Stimulated activated CD8-positive, alpha-beta memory T cell treated with anti-CD3 and anti-CD28 coated beads, Interleukin-15, amount 100 ng/mL, for 1 hour (primary cell): ENCODE results near the gene HOXD4.

Experiments used
- DNase-seq: peaks from one replicate; pipeline ENCODE4 v3.0.0-alpha.2; 2020; ENCODE audit warnings: low read depth

HOXD4 gene

DNA sequence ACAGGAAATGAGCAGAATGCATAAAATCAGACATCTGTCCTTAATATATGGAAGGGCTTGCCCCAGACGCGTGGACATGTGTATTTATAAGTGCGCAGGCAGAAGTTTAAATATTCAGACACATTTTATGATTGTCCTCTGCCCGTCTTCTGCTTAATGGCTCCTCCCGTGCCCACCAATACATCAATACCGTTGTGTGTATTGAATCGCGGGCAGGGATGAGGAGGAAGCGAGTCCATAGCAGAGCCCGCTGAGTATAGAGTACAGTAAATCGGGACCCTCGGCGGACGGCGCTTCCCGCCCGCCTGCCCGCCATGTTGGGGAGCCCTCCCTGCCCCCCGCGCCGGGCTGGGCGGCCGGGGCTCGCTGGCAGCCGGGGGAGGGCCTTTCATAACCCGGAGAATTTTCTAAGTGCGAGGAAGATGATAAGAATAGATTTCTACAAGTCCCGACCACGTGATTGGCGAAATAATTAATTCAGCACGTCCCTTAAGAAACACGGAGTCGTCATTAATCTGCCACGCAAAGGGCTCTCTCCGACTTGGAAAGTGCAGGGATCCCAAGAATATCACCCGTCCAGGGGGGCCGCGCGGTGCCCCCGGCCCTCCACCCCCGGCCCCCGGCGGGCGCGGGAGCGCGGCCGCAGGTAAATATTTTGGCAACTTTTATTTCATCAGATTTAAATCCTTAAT, 5.6 kb downstream of the HOXD4 start, which contains the start of gene HOXD3:
Gene HOXD3 (plus strand): TSS at position 501 of the 692 bp plus-strand sequence. CDS start 11,808 bp downstream, outside the sequence.
- DNase-seq, result no peak

DNA sequence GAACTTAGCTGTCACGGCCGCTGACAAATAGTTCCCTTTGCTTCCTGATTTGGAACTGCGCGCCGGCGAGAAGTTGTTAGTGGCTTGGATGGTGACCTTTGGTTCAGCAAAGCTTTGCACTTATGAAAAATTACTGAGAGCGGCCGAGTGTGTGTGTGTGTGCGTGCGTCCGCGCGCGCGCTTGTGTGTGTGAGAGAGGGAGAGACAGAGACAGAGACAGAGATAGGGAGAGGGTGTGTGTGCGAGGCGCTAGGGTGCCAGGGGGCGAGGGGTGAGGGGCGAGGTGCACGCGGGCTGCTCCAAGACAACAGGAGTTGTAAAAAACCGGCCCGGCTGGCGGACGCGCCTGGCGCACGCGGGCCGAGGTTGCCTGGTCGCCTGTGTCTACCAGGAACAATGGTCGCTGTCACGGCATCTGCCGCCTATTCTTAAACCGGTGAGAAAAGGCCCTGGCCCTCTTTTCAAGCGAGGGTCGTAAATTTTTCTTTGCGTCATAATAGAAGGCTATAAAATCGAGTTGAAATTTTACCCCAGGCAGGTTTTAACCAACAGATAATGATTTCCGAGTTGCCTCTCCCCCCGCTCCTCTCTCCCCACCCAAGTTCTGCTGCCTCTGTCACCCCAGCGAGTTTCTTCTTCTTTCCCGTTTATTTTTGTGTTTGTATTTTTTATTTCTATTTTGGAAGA, 6.3 kb downstream of the HOXD4 start:
- DNase-seq, result no peak

DNA sequence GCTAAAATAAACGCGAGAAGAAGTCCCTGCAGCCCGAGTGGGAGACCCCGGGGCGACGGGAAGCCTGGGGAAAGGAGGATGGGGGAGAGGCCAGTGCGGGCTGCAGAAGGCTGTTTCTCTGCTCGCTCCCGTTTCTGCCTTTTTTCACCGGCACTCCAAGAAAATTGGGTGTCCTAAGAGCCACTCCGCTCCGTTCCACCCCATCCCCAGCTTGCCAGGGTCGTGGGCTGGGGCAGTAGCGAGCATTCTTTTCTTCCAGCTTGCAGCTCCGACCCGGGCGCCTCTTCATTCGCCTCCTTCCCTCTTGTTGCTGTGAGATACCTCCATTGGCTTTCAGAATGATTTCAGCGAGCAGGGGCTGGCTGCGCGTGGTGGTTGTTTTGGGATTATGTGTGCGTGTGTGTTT, 6.8 kb downstream of the HOXD4 start:
- DNase-seq, result no peak

DNA sequence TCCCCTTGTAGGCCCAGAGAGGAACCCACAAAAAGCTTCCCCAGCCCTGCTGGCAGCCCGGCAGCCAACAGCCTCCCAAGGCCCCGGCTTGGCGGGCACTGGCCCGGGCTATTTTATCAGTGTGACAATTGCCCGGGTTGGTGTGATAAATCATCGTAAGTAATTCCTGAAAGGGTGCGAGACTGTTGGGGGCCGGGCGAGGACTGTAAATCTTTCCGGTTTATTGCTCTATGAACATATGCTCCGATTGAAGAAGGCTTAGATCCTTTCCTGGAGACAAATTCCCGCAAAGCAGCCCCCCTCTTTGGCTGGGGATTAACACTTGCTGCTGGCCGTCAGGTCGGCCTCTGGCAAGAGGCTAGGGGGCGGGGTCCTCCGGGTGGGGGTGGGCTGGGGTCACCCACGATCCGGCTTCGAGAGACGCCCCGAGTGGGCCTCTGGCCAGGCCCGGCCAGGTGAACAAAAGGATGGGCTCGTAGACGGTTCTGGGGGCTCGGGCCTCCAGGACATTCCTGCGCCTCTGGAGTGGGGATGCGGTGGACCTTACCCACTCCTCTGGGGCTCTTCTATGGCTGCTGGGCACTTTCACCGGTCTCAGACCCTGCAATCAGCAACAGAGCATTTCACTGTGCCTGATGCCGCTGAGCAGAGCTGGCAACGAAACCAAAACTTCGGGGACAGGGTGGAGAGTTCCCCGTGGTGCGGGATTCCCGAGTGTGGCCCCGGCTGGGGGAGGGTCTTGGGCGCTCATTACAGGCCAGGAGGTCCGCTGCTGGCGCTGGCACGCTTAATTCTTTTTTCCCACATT, 7.7 kb downstream of the HOXD4 start:
- no peak for DNase-seq

DNA sequence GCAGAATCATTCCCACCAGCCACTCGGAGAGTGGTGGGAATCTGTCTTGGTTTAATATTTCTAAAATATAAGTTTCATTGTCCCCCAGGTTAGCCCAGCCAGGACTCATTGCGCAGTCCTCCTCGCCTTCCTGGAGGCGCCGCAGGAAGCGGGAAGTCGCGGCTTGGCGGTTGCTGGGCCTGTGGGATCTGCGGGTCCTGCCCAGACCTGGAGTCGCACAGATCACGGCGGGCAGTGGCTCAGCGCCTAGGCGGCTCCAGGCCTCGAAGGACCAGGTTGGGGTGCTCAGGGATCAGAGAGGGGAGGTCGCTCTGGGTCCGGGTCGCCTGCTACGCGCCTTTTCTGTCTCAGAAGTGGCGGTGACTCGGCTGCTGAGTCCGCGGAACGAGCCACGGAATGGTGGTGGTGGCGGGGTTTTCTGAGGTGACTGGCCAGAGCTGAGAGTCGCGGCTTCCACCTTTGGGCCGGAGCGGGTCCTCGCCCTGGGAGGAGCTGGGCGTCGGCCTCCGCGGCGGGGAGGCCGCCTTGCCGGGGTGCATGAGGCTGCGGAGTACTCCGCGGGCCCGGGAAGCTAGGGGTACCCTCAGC, 8.4 kb downstream of the HOXD4 start:
- no peak for DNase-seq

DNA sequence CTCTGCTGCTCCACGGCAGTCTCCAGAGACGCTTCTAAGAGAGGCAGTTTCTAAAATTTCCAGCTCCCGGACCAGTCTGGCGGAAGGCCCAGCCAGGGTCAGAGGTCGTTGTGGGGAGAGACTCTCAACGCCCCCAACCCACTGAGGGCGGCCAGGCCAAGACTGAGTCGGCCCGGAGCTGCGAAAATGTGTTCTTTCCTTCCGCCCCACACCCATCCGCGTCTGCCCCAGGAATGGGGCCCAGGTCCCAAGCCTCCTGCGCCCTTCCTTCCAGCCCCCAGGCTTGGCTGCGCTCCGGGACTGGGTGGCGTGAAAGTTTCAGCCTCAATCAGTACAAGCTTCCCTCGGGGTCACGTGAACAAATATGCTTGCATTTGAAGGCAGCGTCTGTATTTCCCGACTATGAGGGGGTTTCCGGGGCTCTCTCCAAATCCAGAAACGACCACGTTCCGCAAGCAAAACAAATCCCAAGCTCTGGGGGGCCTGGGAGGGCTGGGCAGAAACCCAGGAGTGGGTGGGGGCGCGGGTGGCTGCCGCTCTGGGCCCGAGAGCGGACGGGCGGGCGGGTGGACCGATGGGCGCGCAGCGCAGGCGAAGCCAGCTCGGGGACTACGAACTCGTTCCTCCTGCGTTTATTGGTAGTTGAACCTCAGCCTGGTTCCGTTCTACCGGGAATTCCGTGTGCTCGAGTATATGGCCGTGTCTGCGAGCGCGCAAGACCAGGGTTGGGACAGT, 9.1 kb downstream of the HOXD4 start:
- no peak for DNase-seq

DNA sequence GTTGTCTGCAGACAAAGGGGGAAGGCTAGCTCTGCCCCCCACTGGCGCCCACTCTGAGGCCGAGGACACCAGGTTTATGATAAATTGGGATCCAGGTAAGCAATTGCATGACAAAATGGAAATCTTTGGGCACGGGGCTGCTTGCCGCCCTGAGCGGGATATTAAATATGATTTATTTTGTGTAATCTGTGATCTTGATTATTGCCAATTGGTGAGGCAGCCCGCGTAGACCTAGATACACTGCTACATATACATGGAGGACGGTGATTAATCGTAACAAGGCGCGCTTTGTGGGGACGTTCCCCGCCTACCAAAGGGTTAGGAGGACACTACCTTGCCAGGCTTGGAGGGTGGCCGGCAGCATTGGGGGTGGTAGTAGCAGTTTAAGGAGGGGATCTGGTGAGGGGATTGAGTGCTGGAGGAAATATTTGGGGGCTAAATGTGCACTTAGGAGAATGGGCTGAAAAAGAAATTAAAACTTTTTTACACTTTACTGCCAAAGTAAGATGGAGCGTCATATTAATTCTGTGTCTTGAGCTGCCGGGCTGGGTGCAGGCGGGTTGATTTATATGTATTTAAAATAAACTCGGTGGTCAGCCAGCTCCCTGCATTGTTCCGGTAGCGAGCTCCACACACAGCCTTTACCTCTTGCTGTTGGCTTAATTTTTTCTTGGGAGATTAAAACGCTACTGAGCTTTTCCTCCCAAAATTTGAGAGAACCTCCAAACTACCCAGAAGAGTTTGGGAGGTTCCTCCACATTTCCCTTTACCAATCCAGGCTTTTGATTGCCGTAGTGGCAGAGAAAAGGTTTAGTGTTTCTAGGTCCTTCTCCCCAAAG, 9.9 kb downstream of the HOXD4 start:
- DNase-seq, result no peak

DNA sequence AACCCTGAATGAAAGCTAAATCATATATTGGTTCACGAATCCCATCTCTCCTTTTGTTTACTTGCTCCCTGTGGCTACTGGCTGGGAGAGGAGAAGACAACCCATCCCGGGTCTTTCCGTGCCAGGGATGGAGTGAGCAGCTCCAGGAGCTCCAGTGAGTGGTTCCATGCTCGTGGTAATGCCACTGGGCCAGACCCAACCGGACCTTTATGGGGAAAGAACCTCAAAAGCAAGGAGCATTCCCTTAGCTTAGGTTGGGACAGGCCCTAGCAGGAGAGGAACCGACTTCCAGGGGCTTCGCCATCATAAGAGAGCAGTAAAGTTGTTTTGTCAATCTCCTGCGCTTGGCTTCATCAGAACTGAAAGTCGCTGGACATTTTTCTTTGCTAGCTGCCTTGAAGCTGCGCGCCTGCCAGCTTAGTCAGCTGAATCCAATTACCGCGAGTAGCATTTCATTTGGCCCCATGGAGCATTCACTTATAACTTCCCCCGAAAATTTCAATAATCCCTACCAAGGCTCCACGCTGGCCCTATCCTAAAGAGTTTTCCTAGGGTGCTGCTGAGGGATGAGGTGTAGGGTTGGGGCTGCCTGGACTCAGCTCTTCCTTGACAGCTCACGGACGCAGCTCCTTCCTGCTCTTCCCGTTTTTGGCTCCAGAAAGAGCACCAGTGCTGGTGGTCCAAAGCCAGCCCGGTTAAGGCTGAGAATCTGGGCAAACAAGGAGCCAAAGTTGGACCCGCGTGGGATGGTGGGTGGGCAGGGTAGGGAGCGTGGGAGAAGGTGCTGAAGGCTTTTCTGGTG, 10.7 kb downstream of the HOXD4 start:
- no peak for DNase-seq

DNA sequence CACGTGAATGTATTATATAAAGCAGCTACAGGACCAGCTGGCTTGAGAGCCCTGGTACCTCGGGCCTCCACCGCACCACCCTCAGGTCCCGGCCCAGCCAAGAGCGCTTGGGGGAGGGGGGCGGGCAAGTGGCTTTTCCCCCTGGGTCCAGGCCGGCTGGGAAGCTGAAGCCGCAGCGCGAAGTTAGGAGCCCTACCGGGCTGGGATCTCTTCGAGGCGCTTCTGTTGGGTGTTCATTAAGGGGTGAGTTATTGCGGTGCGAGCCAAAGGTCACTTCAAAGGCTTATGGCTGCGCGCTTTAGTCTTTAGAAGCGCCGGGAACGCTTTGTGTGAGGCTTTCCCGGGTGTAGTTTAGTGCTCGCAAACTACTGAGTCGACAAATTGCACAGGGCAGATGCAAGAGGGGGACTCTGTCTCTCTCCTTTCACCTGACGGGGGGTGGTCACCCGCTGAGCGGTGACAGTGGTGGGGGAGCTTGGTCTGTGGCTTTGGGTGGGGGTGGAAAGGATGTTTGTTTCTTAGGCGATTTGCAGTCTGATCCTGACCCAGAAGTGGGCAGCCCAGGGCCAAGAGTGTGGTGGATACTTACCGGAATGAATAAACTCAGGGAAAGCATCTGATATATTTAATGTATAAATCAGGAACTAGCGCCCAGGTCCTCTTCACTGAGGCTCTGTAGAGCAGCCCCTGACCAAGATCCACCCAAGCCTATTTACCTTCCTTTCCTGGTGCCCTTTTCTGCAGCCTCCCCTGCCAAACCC, 11.7 kb downstream of the HOXD4 start:
- no peak for DNase-seq

DNA sequence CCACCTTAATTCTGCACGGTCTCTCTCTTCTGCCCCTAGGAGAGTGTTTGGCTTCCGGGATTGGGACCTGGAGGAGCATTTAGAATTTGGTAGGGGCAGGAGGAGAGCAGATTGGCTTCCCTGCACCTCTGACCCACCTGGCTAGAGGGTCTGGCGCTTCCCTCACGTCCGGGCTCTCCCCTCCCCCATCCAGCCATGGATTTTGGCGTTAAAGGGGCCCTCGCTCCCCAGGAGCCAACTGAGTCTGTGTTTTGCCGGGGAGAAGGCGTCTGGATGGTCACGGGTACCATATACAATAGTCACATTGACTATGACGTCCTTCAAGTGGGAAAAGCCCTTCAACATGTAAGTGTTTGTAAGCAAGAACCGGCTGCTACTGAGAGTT, 12.3 kb downstream of the HOXD4 start:
- DNase-seq, result no peak

DNA sequence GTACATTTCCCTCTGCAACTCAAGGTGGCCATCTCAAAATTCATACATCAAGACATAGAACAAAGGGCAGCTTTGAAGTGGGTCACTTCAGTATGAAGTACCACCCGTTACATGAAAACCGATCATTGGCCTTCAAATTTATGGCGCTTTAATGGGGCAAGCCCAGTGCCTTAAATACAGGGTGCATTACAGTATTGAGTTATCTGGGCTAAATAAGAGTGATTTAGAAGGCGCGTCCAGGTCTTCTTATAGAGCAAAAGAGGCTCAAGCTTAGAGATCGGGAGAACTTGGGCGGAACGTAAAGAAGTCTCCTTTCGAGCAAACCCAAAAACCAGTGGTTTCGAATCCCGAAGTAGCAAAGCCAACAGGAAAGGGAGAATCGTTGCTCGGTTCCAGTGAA, 12.9 kb downstream of the HOXD4 start:
- no peak for DNase-seq

DNA sequence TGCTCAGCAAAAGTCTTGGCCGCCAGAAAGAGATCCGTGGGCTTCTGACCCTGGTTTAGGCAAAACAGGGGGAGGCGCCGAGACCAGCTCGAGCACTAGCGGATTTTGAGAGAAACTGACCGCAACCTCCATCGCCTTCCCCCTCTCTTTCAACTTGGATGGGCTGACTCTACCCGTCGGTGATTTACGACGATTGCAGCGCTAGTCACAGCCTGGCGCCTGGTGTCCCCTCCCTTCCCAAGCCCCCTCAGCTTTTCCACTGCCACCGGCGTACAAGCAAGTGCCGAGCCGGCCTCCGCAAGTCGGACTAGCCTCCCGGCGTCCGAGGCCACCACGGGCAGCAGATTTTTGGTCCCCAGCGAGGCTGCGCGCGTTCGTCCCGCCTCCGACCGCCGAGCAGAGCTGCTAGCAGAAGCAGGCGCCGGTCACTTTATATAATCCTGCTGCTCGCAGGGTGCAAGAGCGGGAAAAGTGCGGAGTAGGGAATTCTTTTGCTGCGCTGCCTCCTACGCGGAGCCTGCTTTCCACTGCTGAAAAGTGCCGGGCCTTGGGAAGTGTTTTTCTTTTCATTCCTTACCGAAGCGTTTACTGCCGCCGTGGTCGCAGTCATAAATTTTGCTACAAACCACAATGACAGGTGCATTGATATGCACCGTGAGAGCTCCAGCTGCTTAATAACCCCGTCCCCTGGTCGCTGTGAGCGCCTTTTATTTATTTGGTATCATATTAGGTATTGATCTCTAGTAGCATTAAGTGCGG, 13.4 kb downstream of the HOXD4 start:
- DNase-seq, result no peak

DNA sequence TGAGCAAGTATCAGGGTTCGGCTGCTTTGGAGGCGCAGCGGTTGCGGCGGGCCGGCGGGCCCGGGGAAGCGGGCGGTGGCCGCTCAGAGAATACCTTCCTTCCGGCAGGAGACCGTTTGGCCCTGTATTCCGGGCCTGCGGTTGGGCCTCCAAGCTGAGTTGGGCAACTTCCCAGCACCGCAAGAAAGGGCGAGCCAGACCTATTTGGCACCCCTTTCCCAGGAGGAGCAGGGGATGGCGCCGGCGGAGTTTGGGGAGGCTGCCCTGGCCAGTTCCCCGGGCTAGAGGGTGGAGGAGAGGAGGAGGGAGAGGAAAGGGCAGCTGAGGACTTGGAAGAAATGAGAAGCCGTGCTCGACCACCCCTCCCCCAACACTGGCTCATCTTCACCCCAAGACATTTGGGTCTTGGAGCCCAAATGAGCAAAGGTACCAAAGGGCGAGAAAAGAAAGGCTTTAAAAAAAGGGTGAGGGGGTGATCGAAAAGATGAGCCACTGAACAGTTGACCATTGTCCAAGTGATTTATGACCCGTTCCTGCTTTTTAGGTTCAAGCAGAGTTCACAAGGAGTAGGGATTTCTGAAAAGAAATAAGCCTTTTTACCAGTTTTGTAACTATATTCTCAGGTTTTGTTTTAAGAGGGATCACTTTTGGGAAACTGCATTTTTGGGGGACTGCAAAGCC, 14.2 kb downstream of the HOXD4 start:
- DNase-seq, result no peak

DNA sequence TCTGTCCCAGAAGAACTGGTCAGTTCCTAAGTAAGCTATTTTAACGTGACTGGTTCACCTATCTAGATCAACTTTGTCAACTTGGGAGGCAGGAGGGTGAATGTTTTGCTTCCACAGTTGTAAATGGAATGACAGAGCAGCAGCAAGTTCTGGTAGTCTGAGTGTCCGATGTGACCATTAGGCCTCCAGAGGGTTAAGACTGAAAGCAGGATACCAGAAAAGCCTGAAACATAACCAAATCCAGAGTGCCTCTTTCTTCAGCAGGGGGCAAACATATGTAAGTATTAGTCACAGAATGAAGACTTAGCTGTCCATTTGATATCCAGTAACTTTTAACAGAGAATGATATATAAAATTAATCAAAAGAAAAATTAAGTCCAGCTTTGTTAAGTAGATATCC, 14.9 kb downstream of the HOXD4 start:
- DNase-seq, result no peak

DNA sequence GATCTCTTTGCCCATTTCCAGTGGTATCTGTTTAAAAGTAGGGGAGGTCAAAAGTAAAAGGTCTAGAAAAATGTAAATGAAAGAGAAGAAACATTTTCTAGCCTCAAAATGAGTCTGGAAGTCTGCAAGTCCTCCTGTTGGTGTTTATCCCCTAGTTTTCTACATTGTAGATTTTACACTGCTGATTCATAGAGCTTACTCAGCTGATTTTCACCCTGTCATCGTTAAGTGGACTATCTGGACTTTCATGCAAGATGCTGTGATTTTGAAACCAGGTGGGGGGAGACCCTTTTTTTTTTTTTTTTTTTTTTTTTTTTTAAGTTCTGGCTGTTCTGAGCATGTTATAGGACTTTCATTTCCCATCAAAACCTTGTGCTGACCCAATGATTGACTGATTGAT, 16.0 kb downstream of the HOXD4 start:
- DNase-seq, result no peak

DNA sequence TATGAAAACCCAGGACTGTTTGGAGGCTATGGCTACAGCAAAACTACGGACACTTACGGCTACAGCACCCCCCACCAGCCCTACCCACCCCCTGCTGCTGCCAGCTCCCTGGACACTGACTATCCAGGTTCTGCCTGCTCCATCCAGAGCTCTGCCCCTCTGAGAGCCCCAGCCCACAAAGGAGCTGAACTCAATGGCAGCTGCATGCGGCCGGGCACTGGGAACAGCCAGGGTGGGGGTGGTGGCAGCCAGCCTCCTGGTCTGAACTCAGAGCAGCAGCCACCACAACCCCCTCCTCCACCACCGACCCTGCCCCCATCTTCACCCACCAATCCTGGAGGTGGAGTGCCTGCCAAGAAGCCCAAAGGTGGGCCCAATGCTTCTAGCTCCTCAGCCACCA, 17.8 kb downstream of the HOXD4 start:
- no peak for DNase-seq

DNA sequence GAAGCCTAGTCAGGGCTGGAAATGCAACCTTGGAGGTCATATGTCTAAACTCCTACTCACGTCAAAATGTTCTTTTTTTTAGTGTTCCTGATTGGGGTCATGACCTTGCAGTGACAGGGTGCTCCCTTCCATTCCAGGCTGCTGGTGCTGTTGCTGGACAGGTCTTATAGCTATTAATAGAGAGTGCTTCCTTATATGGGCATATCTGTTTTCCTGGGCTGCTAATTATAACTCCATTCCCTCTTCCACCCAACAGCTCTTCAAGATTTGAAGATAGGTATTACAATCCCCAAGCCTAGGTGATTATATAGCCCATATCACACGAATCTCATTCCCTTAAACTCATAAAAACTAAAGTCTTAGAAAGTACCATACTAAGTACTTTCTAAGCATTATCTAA, 18.4 kb downstream of the HOXD4 start:
- no peak for DNase-seq
